Measurements from ENCODE around the gene TRIM3. TPM values are rescaled to one million over a fixed set of nuclear protein-coding genes. Genes with fewer than 3 reads are reported as not detected.
A peak's percentile ranks its signal among the peaks of the same experiment; 100 is the strongest.

The TRIM3 gene
- total RNA-seq, 4 donors from 2014 or later: 21.5 to 159 (median 123) TPM

- no peaks in the 10 kb centered on the region for H3K9me3 ChIP-seq
- no peaks in the 10 kb centered on the region for H3K27me3 ChIP-seq
- peaks cover 0 to 35% (median 14%) of the 10 kb centered on the region in 4 donors for H3K4me1 ChIP-seq
- no peak overlapping the region for H3K4me3 ChIP-seq
- TF ChIP-seq CTCF (IDR thresholded peaks at IDR 0.05) (no peak), POLR2A (IDR thresholded peaks at IDR 0.05) (no peak)
- peak overlapping the region in 3 of 4 donors; percentile 61 to 82 (median 72) for H3K27ac ChIP-seq
- DNase-seq: peak in 1 of 3 donors; percentile 44
- no peaks in the 10 kb centered on the region for H3K36me3 ChIP-seq
Observed at GRCh38 chr11:6401464-6401863, 72.3 kb downstream of the TRIM3 start.

DNA sequence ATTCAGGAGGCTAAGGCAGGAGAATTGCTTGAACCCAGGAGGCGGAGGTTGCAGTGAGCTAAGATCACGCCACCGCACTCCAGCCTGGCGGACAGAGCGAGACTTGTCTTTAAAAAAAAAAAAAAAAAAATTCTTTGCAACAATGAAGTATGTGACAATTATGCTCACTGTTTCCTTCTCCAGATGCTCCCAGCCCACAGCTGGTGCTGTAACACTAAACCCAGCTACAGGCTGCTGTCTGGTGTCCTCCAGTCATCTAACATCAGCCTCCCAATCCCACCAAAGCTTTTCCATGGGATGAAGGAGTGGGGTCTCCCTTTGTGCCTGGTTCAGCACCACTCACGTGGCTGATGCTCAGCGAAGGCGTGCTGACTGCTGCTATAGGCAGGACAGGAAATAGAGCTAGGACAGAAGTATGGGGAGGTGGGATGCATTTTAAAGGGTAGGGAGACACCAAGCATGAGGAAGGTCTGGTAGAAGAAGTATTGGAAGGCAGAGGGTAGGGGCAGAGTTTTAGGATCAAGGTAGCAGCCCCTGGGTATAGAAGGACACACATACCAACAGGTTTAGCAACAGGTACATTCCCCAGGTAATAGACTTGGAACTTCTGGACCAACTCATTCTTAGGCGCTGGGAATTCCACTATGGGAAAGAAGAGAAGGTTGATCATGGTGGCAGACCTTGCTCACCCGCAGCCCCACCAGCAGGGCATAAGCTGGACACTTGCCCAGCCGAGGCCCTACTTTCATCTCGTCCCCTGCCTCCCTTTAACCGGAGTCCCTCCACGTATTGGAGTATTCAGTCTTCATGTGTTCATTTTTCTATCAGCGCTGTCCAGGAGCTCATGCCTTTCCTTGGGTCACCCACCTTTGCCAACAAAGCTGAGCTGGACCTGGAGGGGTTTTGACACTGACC is 73.1 kb downstream of the TRIM3 start:
- no peak for DNase-seq
- Histone ChIP-seq H3K4me3 (no peak overlapping the region), H3K36me3 (no peaks in the 10 kb centered on the region)

More for the DNA sequence above, 73.1 kb downstream of the TRIM3 start:
- no peak for TF ChIP-seq POLR2A (IDR thresholded peaks at IDR 0.05)
- TF ChIP-seq CTCF (IDR thresholded peaks at IDR 0.05): no peak
- Histone ChIP-seq H3K27ac (peak overlapping the region in 2 of 4 donors; percentile 72 to 82), H3K9me3 (no peaks in the 10 kb centered on the region), H3K27me3 (no peaks in the 10 kb centered on the region), H3K4me1 (peaks cover 0 to 35% (median 12%) of the 10 kb centered on the region in 4 donors)

Other genes starting within 250 kb of the TRIM3 start
- gene FHIP1B, start 239.3 kb downstream of the TRIM3 start, total RNA-seq: 100 to 1,000 TPM; 135 to 484 (median 279) TPM
- 1 to 10 TPM in 1 of 4 donors, under 1 TPM in 1, not detected in 2; 0.85 to 1.1 TPM for gene CNGA4, start 234.9 kb downstream of the TRIM3 start, total RNA-seq
- not detected for gene CCKBR, start 214.1 kb downstream of the TRIM3 start, total RNA-seq
- gene CAVIN3, start 153.4 kb downstream of the TRIM3 start, total RNA-seq: 10 to 100 TPM in 3 of 4 donors, 1 to 10 TPM in 1; 6.5 to 40.4 (median 17.2) TPM
- 10 to 100 TPM; 11.6 to 78.3 (median 55.7) TPM for gene SMPD1, start 83.5 kb downstream of the TRIM3 start, total RNA-seq
- gene APBB1, start 54.8 kb downstream of the TRIM3 start, total RNA-seq: 10 to 100 TPM in 3 of 4 donors, 1 to 10 TPM in 1; 9.8 to 31.4 (median 15.0) TPM
- 10 to 100 TPM in 1 of 4 donors, 1 to 10 TPM in 2, not detected in 1; 2.2 to 10.1 (median 5.3) TPM for gene HPX, start 33.0 kb downstream of the TRIM3 start, total RNA-seq
- 100 to 1,000 TPM; 104 to 140 (median 133) TPM for gene ARFIP2, start 7.4 kb upstream of the TRIM3 start, total RNA-seq
- gene TIMM10B, start 7.6 kb upstream of the TRIM3 start, total RNA-seq: 10 to 100 TPM; 57.1 to 73.3 (median 66.6) TPM
- 10 to 100 TPM; 23.5 to 64.4 (median 52.0) TPM for gene DNHD1, start 23.3 kb upstream of the TRIM3 start, total RNA-seq
- 10 to 100 TPM; 11.4 to 28.9 (median 17.5) TPM for gene RRP8, start 129.7 kb upstream of the TRIM3 start, total RNA-seq
- 100 to 1,000 TPM in 2 of 4 donors, 10 to 100 TPM in 2; 81.1 to 121 (median 97.3) TPM for gene ILK, start 129.8 kb upstream of the TRIM3 start, total RNA-seq
- gene TAF10, start 138.3 kb upstream of the TRIM3 start, total RNA-seq: 10 to 100 TPM; 55.9 to 90.8 (median 74.5) TPM
- 100 to 1,000 TPM in 3 of 4 donors, 10 to 100 TPM in 1; 79.2 to 232 (median 134) TPM for gene TPP1, start 145.5 kb upstream of the TRIM3 start, total RNA-seq
- gene DCHS1, start 181.9 kb upstream of the TRIM3 start, total RNA-seq: 10 to 100 TPM in 2 of 4 donors, 1 to 10 TPM in 2; 2.8 to 12.4 (median 9.7) TPM
- 10 to 100 TPM in 3 of 4 donors, 1 to 10 TPM in 1; 6.1 to 20.8 (median 16.6) TPM for gene MRPL17, start 209.4 kb upstream of the TRIM3 start, total RNA-seq